NCI-H1436 (cell line): ENCODE results near the gene SLC27A1.
"Not testable (repeated sequence)": the region's sequence is repeated elsewhere in the genome, so short reads cannot be mapped to it uniquely, and the experiment has no call there.

Source experiments
- DNase-seq: peaks from one replicate; lab custom pipeline; 2025; lab: John Stamatoyannopoulos, UW

Gene SLC27A1

DNA sequence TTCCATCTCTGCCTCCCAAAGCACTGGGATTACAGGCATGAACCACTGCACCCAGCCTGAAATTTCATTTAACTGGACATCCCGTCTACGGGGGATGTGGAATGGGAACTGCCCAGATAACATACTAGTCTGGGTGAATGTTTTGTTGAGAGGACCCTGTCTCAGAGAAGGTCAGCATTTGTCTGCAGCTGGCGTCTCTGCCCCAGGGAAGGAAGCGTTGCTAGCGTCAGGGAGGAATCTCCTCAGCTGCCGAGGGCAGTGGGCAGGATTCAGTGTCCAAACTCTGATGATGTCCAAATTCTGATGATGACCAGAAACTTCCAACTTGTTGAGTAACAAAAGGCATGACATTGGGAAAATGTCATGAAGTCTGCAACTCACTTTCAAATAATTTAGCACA, 12.7 kb upstream of the SLC27A1 start:
- DNase-seq, result no peak

DNA sequence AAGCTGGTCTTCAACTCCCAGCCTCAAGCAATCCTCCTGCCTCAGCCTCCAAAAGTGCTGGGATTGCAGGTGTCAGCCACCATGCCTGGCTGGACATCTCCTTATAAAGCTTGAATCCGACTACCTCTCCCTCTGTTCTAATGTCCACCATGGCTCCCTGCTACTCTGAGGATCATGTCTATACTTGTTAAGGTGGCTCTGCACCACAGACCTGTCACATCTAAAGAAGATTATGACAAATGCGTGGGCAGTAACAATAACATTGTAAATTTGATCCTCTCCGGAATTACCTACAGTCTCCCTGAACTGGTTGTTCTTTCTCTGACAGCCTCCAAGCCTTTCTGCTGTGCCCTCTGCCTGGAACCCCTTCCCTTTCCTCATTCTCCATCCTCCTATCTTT, 11.4 kb upstream of the SLC27A1 start:
- no peak for DNase-seq

DNA sequence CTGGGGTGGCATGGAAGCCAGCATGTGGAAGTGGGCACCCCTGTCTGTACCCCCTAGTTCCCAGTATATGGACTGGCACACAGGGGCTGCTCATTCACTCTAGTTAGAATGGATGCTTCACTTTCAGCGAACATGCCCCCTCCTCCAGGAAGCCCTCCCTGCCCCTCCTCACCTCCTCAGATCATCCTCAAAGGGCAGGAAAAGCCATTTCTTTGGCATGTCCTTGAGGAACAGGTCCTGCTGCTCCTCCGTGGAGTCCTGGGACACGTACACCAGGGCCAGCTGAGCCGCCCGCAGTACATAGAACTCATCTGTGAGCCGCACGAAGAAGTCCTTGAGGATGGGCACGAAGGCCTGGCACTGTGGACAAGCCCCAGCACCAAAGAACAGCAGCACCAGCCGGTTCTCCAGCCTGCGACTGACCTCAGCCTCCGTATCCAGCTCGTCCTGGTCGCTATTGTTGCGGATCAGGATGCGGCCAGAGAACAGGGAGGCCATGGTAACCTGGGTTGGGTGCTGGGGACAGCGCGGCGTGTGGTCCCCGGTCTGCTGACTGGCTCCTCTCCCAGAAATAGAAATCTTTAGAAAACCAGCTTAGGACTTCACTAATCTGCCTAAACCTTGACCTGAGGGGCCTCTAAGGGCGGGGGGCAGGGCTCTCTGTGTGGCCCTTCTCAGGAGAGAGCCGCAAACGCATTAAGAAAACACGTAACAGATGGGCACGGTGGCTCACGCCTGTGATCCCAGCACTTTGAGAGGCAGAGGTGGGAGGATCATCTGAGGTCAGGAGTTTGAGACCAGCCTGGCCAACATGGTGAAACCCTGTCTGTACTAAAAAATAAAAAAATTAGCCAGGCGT, 9.7 kb upstream of the SLC27A1 start, which contains the start of gene NXNL1:
TSS of gene NXNL1 (minus strand) at position 555 of the 859 bp plus-strand sequence. CDS start at position 498, 57 bp downstream.
- DNase-seq, result no peak

DNA sequence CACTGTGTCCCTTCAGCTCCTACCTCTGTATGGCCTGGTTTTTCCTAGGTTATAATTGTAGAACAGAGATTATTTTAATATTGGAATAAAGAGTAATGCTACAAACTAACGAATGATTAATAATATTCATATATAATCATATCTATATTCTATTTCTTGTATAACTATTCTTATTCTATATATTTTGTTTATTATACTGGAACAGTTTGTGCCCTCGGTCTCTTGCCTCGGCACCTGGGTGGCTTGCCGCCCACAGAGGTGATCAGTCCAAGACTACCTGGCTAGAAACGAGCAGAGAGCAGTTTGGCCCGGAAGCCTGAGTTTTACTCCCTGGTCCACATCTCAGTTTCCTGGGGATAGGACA, 3.9 kb upstream of the SLC27A1 start:
- no peak for DNase-seq

- DNase-seq, result no peak
These were observed 2.6 kb upstream of the SLC27A1 start for GRCh38 chr19:17467471-17468301.

DNA sequence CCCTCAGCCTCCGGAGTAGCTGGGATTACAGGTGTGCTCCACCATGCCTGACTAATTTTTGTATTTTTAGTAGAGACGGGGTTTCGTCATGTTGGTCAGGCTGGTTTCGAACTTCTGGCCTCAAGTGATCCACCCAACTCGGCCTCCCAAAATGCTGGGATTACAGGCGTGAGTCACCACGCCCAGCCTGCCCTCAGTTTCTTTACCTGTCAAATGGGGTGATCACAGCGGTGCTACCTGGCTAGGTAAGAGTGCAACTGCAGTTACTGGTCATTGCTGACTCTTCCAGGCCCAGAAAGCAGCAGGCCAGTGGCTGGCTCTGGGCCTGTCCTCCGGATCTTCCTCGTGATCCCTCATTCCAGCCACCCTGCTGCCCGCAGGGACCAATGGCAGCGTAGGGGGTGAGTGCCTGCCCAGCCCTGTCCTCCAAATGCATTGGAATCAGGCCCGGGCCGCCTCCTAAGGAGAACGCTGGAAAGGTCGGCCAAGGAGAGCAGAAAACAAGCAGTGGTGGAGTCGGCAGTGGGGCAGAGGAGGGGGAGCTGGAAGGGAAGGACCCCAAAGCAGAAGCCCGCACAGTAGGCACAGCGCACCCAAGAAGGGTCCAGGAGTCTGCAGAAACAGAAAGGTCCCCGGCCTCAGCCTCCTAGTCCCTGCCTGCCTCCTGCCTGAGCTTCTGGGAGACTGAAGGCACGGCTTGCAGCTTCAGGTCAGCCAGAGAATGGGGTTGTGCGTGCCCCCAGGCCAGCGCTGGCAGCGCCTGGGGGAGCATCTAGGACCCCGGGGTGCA, 1.8 kb upstream of the SLC27A1 start:
- DNase-seq, result no peak

DNA sequence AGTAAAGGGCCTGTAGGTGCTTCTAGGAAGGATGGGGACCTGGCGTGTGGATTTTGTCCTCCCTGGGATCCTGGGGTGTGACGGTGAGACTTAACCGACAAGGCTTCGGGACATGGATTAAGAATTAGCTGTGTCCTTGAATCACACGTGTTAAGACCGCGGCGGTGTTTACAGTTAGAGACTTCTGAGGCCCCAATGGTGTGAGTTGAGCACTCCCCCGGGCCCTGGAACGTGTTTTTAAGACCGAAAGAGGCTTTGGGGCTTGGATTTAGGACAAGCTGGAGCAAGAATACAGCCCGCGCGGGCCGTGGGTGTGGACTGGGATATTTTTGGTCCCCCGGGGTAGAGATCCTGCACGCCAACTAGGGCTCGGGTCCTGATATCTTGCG, 1.2 kb upstream of the SLC27A1 start:
- no peak for DNase-seq

DNA sequence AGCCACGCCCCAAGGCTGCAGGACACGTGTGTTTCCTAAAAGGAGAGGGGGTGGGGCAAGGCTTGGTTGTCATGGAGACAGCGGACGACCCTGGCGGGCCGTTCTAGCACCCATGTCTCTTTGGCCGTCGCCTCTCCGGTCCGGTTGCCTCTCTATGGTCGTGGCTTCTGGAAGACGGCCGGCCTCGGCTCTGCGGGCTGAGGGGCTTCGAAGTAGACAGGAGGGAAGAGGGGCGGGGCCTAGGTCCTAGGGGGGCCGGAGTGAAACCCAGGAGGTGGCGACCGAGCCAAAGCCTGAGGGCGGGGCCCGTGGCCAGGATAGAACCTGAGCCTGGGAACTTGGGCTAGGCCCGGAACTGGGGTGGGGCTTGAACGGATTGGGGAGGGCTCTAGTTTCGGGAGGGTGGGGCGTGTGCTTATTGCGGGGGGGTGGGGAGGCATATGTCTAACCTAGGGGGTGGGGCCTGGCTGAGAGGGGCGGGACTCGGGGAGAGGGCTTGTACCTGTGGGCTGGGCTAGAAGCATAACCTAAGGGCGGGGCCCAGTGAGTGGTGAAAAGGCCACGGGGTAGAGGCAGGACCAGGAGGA, 750 bp upstream of the SLC27A1 start:
- peak; percentile 86 for DNase-seq

DNA sequence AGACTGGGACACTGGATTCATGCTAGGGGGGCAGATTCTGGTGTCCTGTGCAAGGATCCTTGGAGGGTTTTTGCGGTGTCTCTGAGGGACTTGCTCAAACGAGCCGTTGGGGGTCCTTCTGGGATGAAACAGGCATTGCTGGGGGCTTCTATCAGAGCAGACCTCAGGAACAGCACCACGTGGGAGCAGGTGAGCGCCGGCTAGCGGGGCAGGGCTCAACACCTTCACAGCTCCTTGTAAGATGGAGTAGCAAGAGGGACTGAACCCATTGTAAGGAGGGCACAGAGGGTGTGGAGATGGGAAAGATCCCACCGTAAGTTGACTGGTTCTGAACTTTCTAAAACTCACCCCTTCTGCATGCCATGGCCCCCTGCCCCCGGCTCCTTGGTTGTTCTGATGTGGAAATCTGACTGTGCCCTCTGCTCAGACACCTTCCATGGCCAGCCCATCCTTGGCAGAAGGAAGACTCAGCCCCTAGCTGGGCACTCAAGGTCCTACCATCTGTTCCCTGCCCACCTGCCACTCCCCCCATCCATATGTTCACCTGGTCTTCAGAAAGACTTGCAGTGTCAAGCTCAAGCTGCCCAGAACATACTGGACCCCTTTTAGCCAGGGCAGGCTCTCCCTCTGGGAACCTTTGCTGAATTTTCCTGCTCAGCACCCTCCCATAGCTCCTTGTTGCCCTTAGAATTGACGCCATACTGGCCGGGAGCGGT, 1.2 kb downstream of the SLC27A1 start:
- no peak for DNase-seq

- DNase-seq, result no peak
These were observed 2.7 kb downstream of the SLC27A1 start for GRCh38 chr19:17473041-17473440.

GRCh38 chr19:17475011-17475540, 4.8 kb downstream of the SLC27A1 start:
- DNase-seq, result not testable (repeated sequence)

GRCh38 chr19:17475541-17476115, 5.3 kb downstream of the SLC27A1 start:
- no peak for DNase-seq

DNA sequence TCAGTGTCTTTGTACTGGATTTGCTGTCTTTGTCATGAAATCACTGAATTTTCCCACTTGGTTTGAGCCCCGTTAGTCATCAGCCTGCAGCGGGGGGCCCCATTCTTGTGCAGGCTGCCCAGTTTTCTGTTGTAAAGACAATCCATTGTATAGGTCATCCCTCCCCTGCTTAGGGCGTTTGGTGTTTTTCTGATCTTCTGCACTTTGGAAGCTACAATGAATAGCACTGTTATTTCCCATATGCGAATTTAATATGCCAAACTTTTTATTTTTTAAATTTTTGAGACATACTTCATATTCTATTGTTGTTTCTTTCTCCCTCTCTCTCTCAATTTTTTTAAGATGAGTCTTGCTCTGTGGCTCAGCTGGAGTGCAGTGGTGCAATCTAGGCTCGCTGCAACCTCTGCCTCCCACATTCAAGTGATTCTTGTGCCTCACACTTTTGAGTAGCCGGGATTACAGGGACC, 9.0 kb downstream of the SLC27A1 start:
- no peak for DNase-seq

GRCh38 chr19:17481986-17482385, 11.7 kb downstream of the SLC27A1 start:
- no peak for DNase-seq

DNA sequence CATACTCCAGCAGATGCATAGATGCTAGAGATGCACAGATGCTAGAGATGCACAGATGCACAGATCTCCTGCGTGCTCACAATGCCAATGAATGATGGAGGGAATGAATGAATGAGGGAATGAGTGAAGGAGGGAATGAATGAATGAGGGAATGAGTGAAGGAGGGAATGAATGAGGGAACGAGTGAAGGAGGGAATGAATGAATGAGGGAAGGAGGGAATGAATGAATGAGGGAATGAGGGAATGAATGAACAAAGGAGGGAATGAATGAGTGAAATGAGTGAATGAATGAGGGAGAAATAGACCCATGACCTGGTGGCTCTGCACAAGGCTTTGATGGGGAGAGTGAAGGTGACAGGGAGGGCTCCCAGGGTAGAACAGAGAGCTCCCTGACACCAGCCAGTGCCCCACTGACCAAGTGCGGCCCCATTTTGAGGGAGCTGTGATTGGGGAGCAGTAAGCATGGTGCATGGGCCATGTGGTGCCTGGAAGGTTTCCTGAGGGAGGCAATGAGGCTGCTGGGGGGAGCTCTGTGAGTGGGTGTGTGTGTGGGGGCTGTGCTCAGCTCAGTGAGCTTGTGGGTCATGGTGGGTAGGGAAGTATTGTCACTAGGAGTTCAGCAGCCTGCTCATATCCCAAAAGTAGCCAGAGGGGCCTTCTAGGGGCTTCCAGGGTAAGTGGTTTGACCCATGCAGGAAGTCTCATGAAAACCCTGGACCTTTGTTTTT, 12.7 kb downstream of the SLC27A1 start:
- no peak for DNase-seq

DNA sequence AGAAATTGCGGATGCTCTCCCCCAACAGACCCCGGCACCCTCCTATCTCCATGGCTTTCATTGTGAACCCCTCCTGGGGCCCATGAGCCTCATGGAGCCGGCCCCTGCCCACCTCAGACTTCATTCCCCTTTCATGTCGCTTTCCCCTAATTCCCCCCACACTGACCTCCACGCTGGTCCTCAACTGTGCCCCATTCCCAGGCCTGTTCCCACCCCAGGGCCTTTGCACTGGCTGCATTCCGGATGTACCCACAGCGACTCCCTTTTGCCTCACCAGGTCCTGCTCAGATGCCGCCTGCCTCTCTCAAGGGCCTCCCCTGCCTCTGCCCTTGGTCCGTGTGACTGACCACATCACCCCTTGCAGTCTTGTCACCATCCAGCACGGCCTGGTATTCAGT, 13.3 kb downstream of the SLC27A1 start:
- no peak for DNase-seq

GRCh38 chr19:17484520-17485185, 14.3 kb downstream of the SLC27A1 start:
- no peak for DNase-seq

DNA sequence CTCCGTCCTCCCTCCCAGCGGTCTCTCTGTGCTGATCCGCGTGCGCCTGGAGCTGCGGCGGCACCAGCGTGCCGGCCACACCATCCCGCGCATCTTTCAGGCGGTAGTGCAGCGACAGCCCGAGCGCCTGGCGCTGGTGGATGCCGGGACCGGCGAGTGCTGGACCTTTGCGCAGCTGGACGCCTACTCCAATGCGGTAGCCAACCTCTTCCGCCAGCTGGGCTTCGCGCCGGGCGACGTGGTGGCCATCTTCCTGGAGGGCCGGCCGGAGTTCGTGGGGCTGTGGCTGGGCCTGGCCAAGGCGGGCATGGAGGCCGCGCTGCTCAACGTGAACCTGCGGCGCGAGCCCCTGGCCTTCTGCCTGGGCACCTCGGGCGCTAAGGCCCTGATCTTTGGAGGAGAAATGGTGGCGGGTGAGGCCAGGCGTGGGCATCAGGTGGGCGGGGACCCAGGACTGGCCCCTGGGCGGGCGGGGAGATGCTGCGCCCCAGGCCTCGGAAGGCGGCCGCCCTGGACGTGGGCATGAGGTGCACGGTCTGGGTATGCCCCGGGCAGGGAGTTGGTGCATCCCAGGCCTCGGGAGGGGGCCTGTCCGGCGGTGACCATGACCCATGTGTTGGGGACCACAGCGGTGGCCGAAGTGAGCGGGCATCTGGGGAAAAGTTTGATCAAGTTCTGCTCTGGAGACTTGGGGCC, 16.4 kb downstream of the SLC27A1 start:
- no peak for DNase-seq
